Spleen (tissue), 7 donors: ENCODE results near the gene MARK2.

Experiments
- CTCF ChIP-seq, 11 experiments: fragments of 200-600 bp in 7 of 11; fragments of 450-650 bp in 4 of 11; sonication (generic) in 4 of 11; IDR thresholded peaks in 8 of 11; conservative IDR thresholded peaks in 3 of 11; 1 replicate in 7 of 11; 2 replicates in 4 of 11; pipeline versions ENCODE4 v1.4.0 to v1.8.0; 2016 to 2021; ENCODE audit warnings: antibody characterized with exemption in 11 of 11, inconsistent platforms in 4 of 11, mild to moderate bottlenecking in 1 of 11
- POLR2A ChIP-seq, 3 donors: fragments of 450-650 bp; IDR thresholded peaks; one replicate each; pipeline ENCODE4 v1.5.1; 2017; ENCODE audit warnings: antibody characterized with exemption in 3 of 3, mild to moderate bottlenecking in 1 of 3
- POLR2AphosphoS5 ChIP-seq, 3 donors: sonication (generic); formaldehyde crosslinking; IDR thresholded peaks; one replicate each; pipeline ENCODE4 v1.5.1; 2017; ENCODE audit warnings: antibody characterized with exemption in 3 of 3
- donor health status: DM: no; HTN: no; CAD: no; lungs with moderate emphysema.
- donor health status: DM: no; HTN: no; CAD: no.
- donor health status: DM: no; HTN: no; CAD: no.

GRCh38 chr11:63944987-63945386 is 106.1 kb downstream of the MARK2 start:
- TF ChIP-seq CTCF (IDR thresholded peaks at IDR 0.05 in 8 of 11, conservative IDR thresholded peaks at IDR 0.05 in 3 of 11) (no peak), POLR2A (IDR thresholded peaks at IDR 0.05) (no peak), POLR2AphosphoS5 (IDR thresholded peaks at IDR 0.05) (no peak)
